OCI-LY1 (cell line): ENCODE measurements around the gene ANKRD60.

Experiments
- H2AFZ ChIP-seq: fragments of 200-600 bp; sonication (generic), shearing (Covaris generic); 2 replicates; pipeline ENCODE4 v1.6.0; 2014; ENCODE audit warnings: antibody characterized with exemption, mild to moderate bottlenecking, low read length
- H3F3A ChIP-seq: fragments of 200-600 bp; sonication (generic), shearing (Covaris generic); 2 replicates; pipeline ENCODE4 v1.6.0; 2014; ENCODE audit warnings: mild to moderate bottlenecking, antibody characterized with exemption, low read length, moderate library complexity; ENCODE audit not compliant: insufficient read depth
- H3K27ac ChIP-seq: fragments of 200-600 bp; sonication (generic); 2 replicates; pipeline ENCODE4 v1.5.1; 2014; ENCODE audit warnings: low read length, mixed run types, mild to moderate bottlenecking, low read depth; ENCODE audit not compliant: poor library complexity, severe bottlenecking
- H3K27me3 ChIP-seq: fragments of 200-600 bp; sonication (generic); 2 replicates; pipeline ENCODE4 v1.6.0; 2014; ENCODE audit warnings: antibody characterized with exemption, mild to moderate bottlenecking, low read length, moderate library complexity; ENCODE audit not compliant: insufficient read depth
- H3K36me3 ChIP-seq: fragments of 200-600 bp; sonication (generic); 2 replicates; pipeline ENCODE4 v1.6.1; 2014; ENCODE audit warnings: mild to moderate bottlenecking, antibody characterized with exemption, low read length, moderate library complexity, mixed read lengths; ENCODE audit not compliant: insufficient read depth
- H3K4me1 ChIP-seq: fragments of 200-600 bp; sonication (generic); 2 replicates; pipeline ENCODE4 v1.5.1; 2014; ENCODE audit warnings: mild to moderate bottlenecking, low read length, moderate library complexity; ENCODE audit not compliant: insufficient read depth, severe bottlenecking
- H3K4me2 ChIP-seq: fragments of 200-600 bp; sonication (generic), shearing (Covaris generic); 2 replicates; pipeline ENCODE4 v1.6.1; 2014; ENCODE audit warnings: low read length
- H3K4me3 ChIP-seq: fragments of 200-600 bp; sonication (generic); 2 replicates; pipeline ENCODE4 v1.5.1; 2014; ENCODE audit warnings: low read length, low read depth, mild to moderate bottlenecking, mixed read lengths; ENCODE audit not compliant: poor library complexity, severe bottlenecking
- H3K79me2 ChIP-seq: fragments of 200-600 bp; shearing (Covaris generic); 2 replicates; pipeline ENCODE4 v1.6.1; 2016; ENCODE audit warnings: mixed run types, low read length, mixed read lengths; ENCODE audit not compliant: insufficient read depth
- H3K9ac ChIP-seq: fragments of 200-600 bp; sonication (generic), shearing (Covaris generic); 2 replicates; pipeline ENCODE4 v1.6.1; 2014; ENCODE audit warnings: mild to moderate bottlenecking, low read length, mixed read lengths
- H3K9me2 ChIP-seq: fragments of 200-600 bp; sonication (generic), shearing (Covaris generic); 2 replicates; pipeline ENCODE4 v1.6.1; 2014; ENCODE audit warnings: low read depth, mild to moderate bottlenecking, low read length, mixed read lengths
- H3K9me3 ChIP-seq: fragments of 200-600 bp; shearing (Covaris generic); 2 replicates; pipeline ENCODE4 v1.6.1; 2014; ENCODE audit warnings: low read length, mixed read lengths
- H4K20me1 ChIP-seq: fragments of 200-600 bp; sonication (generic), shearing (Covaris generic); 2 replicates; pipeline ENCODE4 v1.6.0; 2016; ENCODE audit warnings: mild to moderate bottlenecking, low read length; ENCODE audit not compliant: insufficient read depth
- EZH2 ChIP-seq: fragments of 200-600 bp; sonication (generic), shearing (Covaris generic); IDR thresholded peaks from 2 replicates; pipeline ENCODE4 v1.8.0; 2017; ENCODE audit warnings: borderline replicate concordance, mixed run types, mild to moderate bottlenecking, antibody characterized with exemption, low read length, moderate library complexity, mixed read lengths
- TF ChIP-seq, protein P1 (sequence below): fragments of 200-600 bp; sonication (generic), shearing (Covaris generic); IDR thresholded peaks from 2 replicates; pipeline ENCODE4 v1.5.1; 2017; ENCODE audit warnings: mild to moderate bottlenecking, antibody characterized with exemption, low read length, moderate library complexity, mixed read lengths

ANKRD60 gene

DNA sequence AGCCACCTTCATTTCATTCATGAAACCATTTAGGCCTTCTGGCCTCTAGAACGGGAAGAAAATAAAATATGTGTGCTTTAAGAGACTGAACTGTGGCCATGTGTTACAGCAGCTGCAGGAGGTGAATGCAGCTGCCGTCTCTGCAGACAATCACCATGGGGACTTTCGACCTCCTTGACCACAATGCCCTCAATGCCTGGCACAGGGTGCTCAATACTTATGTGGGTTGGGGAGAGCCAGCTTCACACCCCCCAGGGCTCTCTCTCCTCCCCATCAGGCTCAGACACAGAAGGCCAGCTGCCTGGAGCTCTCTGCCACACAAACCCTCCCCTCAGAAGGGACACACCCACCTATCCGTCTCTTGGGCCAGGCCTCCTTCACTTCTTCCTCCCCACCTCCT lies 43.5 kb downstream of the ANKRD60 start:
- no peak overlapping the region for H2AFZ ChIP-seq
- H3K27me3 ChIP-seq = peaks cover 8% of the 10 kb centered on the region; the same call in 1 of the 2 replicates
- no peak overlapping the region for H3K27ac ChIP-seq
- H3F3A ChIP-seq = no peaks in the 10 kb centered on the region
- no peak overlapping the region for H3K9ac ChIP-seq
- no peaks in the 10 kb centered on the region for H4K20me1 ChIP-seq
- no peaks in the 10 kb centered on the region for H3K79me2 ChIP-seq
- H3K9me3 ChIP-seq = no peaks in the 10 kb centered on the region
- H3K4me2 ChIP-seq = no peak overlapping the region
- no peaks in the 10 kb centered on the region for H3K9me2 ChIP-seq
- no peak for TF ChIP-seq EZH2
- TF ChIP-seq, protein P1, sequence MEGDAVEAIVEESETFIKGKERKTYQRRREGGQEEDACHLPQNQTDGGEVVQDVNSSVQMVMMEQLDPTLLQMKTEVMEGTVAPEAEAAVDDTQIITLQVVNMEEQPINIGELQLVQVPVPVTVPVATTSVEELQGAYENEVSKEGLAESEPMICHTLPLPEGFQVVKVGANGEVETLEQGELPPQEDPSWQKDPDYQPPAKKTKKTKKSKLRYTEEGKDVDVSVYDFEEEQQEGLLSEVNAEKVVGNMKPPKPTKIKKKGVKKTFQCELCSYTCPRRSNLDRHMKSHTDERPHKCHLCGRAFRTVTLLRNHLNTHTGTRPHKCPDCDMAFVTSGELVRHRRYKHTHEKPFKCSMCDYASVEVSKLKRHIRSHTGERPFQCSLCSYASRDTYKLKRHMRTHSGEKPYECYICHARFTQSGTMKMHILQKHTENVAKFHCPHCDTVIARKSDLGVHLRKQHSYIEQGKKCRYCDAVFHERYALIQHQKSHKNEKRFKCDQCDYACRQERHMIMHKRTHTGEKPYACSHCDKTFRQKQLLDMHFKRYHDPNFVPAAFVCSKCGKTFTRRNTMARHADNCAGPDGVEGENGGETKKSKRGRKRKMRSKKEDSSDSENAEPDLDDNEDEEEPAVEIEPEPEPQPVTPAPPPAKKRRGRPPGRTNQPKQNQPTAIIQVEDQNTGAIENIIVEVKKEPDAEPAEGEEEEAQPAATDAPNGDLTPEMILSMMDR = no peak
- H3K4me1 ChIP-seq = no peaks in the 10 kb centered on the region
- H3K4me3 ChIP-seq = no peak overlapping the region
- no peaks in the 10 kb centered on the region for H3K36me3 ChIP-seq

GRCh38 chr20:58184063-58184462 lies 44.4 kb downstream of the ANKRD60 start:
- Histone ChIP-seq H3K4me3 (no peak overlapping the region), H3K27me3 (peaks cover 8% of the 10 kb centered on the region; the same call in 1 of the 2 replicates), H3K79me2 (no peaks in the 10 kb centered on the region), H4K20me1 (no peaks in the 10 kb centered on the region), H3K4me2 (no peak overlapping the region), H3K9me3 (no peaks in the 10 kb centered on the region), H2AFZ (no peak overlapping the region), H3F3A (no peaks in the 10 kb centered on the region), H3K27ac (no peak overlapping the region), H3K9me2 (no peaks in the 10 kb centered on the region), H3K36me3 (no peaks in the 10 kb centered on the region), H3K9ac (no peak overlapping the region), H3K4me1 (no peaks in the 10 kb centered on the region)
- TF ChIP-seq, protein P1 = no peak
- no peak for TF ChIP-seq EZH2

DNA sequence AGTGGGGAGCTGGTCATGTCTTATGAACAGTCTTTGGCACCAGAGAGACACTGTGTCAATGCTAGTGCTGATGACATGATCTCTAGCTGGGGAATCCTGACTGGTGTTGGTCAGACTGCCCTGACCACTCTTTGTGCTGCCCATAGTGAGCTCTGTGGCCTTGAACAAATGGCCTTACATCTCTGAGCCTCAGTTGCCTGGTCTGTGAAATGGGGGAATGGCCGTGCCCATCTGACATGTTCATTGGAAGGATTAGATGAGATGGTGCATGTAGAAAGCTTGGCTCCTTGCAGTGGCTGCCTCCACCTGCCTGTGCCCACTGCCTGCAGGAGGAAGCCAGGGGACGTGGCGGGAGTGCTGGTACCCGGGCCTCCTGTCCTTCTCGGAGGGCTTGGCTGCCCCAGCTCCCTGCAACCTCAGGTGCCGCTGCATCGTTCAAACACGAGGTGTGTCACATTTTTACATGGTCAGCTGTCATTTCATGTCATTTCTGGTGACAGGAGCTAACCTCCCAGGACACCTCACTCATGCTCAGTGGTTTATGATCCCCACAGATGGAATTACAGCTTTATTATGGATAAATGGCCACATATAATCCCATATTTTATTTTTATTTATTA lies 45.8 kb downstream of the ANKRD60 start:
- peaks cover 9% of the 10 kb centered on the region; the same call in 1 of the 2 replicates for H3K27me3 ChIP-seq
- no peaks in the 10 kb centered on the region for H3K79me2 ChIP-seq
- no peaks in the 10 kb centered on the region for H3K36me3 ChIP-seq
- H3K4me2 ChIP-seq = no peak overlapping the region
- no peaks in the 10 kb centered on the region for H3F3A ChIP-seq
- no peaks in the 10 kb centered on the region for H4K20me1 ChIP-seq
- H2AFZ ChIP-seq = no peak overlapping the region
- TF ChIP-seq, protein P1 = no peak
- TF ChIP-seq EZH2 = no peak
- no peak overlapping the region for H3K9ac ChIP-seq
- no peaks in the 10 kb centered on the region for H3K4me1 ChIP-seq
- H3K27ac ChIP-seq = no peak overlapping the region
- no peaks in the 10 kb centered on the region for H3K9me2 ChIP-seq
- no peak overlapping the region for H3K4me3 ChIP-seq
- no peaks in the 10 kb centered on the region for H3K9me3 ChIP-seq
